ENCODE measurements around the gene C1QL4. TPM values are rescaled to one million over a fixed set of nuclear protein-coding genes. Genes with fewer than 3 reads are reported as not detected.

The C1QL4 gene
- total and polyA plus RNA-seq, 2 donors (not counting 1 experiment from before 2014, with no cell fraction given) = not detected

DNA sequence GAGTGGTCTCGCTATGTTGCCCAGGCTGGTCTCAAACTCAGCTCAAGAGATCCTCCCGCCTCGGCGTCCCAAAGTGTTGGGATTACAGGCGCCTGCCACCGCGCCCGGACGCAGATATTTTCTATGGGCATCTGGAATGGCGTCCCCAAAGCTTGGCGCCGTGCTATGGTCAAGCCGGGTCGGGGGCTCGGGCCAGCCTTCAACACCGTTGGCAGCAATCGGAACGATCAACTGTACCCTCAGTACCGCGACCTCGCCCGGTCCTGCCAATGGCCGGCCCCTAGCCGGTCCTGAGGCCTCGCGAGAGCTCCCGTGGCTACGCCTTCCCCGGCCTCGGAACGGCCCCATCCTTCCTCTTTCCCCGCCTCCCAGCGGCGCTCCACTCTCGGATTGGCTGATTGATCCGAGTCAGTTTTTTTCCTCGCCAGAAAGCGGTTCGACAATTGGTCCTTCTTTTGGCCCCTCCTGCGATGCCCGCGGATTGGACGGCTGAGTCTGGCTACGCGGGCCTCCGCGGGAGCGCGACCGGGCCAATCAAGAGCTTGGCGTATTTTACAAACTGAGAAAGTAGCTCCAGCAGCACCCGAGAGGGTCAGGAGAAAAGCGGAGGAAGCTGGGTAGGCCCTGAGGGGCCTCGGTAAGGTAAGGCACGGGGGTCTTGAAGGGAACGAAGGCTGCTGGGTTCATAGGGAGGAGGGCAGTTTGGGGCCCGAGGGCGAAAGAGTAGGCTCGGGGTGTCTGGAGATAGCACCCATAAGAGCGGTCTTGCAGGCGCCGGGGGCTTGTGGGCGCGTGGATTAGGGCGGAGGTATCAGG is 14.1 kb downstream of the C1QL4 start, which contains the start of gene TROAP:
TSS of gene TROAP (plus strand) at position 548 of the 816 bp plus-strand sequence. CDS start 354 bp downstream, outside the sequence.
- DNase-seq = peak; percentile 98
- 2% methylated on average over 65 of the region's 65 CpGs for WGBS (ENCODE audit: insufficient coverage)
- Histone ChIP-seq H4K20me1 (ENCODE audit: control insufficient read depth, insufficient read depth, low read length, poor library complexity, severe bottlenecking) (no peaks in the 10 kb centered on the region), H3K27me3 (replicated peaks in 1 of 4; ENCODE audit: control extremely low read depth in 1 of 4, control insufficient read depth in 3 of 4, insufficient read depth in 4 of 4, low read length in 3 of 4) (no peaks in the 10 kb centered on the region), H3K27ac (ENCODE audit: low read length in 2 of 2) (peak within 1 kb of the TSS; percentile 40 to 74), H3K4me1 (ENCODE audit: control insufficient read depth in 2 of 2, insufficient read depth in 2 of 2, low read length in 2 of 2) (peaks cover 12 to 18% of the 10 kb centered on the region in 2 donors), H3K79me2 (ENCODE audit: control insufficient read depth, insufficient read depth, low read length) (peaks cover 6% of the 10 kb centered on the region), H2AFZ (ENCODE audit: insufficient read depth, low read depth, low read length, poor library complexity, severe bottlenecking) (peak within 1 kb of the TSS; percentile 98), H3K36me3 (replicated peaks in 1 of 2; ENCODE audit: control extremely low read depth in 1 of 2, control insufficient read depth in 1 of 2, extremely low read depth in 1 of 2, insufficient read depth in 2 of 2, low read length in 1 of 2) (no peaks in the 10 kb centered on the region), H3K4me3 (ENCODE audit: control extremely low read depth in 1 of 5, extremely low read depth in 1 of 5, insufficient read depth in 1 of 5, low read depth in 2 of 5, low read length in 4 of 5) (peak within 1 kb of the TSS; percentile 66 to 85 (median 70)), H3K4me2 (replicated peaks; ENCODE audit: low read depth, low read length, poor library complexity, severe bottlenecking) (peak within 1 kb of the TSS; percentile 95), H3K9ac (ENCODE audit: low read length) (peak within 1 kb of the TSS; percentile 71), H3K9me3 (ENCODE audit: control extremely low read depth in 1 of 3, control insufficient read depth in 2 of 3, insufficient read depth in 1 of 3, low read length in 2 of 3) (peaks cover 0 to 3% (median 0%) of the 10 kb centered on the region in 3 donors)
- H3K27ac Mint-ChIP-seq = peak within 1 kb of the TSS; percentile 85
- H3K9me3 Mint-ChIP-seq (ENCODE audit: insufficient read depth) = no peaks in the 10 kb centered on the region
- no peaks in the 10 kb centered on the region for H3K27me3 Mint-ChIP-seq
- TF ChIP-seq EZH2 (IDR thresholded peaks at IDR 0.05; ENCODE audit: borderline replicate concordance, insufficient read depth, low read depth, low read length, poor library complexity, severe bottlenecking) (no peak), CTCF (IDR thresholded peaks at IDR 0.05) (no peak)
- intact Hi-C loops (cut with micrococcal nuclease) = loop anchor here (1.0 to 2.0 kb wide), 5 partner anchors 14 to 470 kb away; partner anchors contain the start of genes C1QL4, DDX23, SPATS2 and TMBIM6
- ChIA-PET CTCF (interaction anchor here (0.5 to 3.5 kb wide), 12 partner anchors 9 to 191 kb away, joined by 3 to 20 read pairs (median 11); partner anchors contain the start of genes C1QL4, DNAJC22, PRPH and SPATS2), POLR2A (interaction anchor here (0.5 to 1.5 kb wide), 8 partner anchors 8 to 300 kb away, joined by 3 to 9 read pairs (median 4); partner anchors contain the start of genes DNAJC22, MCRS1 and PRPF40B)
- peak within 1 kb of the TSS; percentile 99 for H3K4me3 Mint-ChIP-seq
- ATAC-seq (ENCODE audit: low read depth) = peak; percentile 99
- peaks cover 23% of the 10 kb centered on the region for H3K4me1 Mint-ChIP-seq
